H9 (cell line): ENCODE data around the gene ASB14. TPM values are rescaled to one million over a fixed set of nuclear protein-coding genes. Genes with fewer than 3 reads are reported as not detected.
"Not testable (repeated sequence)": the region's sequence is repeated elsewhere in the genome, so short reads cannot be mapped to it uniquely, and the experiment has no call there.

ENCODE experiments used
- DNase-seq: peaks from one replicate; pipeline ENCODE4 v3.0.0-alpha.2; 2017
- H2AFZ ChIP-seq: one replicate; pipeline ENCODE4 v1.6.1; 2013; ENCODE audit warnings: mild to moderate bottlenecking, low read length, control low read depth, moderate library complexity
- H2AK5ac ChIP-seq: 2 replicates; pipeline ENCODE4 v1.6.1; 2013; ENCODE audit warnings: low read length, control low read depth, mixed read lengths; ENCODE audit not compliant: insufficient read length
- H2BK120ac ChIP-seq: one replicate; pipeline ENCODE4 v1.6.1; 2013; ENCODE audit warnings: low read depth, mild to moderate bottlenecking, low read length, control low read depth, inconsistent platforms; ENCODE audit not compliant: poor library complexity, severe bottlenecking
- H2BK12ac ChIP-seq: 2 replicates; pipeline ENCODE4 v1.6.1; 2013; ENCODE audit warnings: low read length, control low read depth, mixed read lengths, low read depth; ENCODE audit not compliant: insufficient read length
- H2BK15ac ChIP-seq: 2 replicates; pipeline ENCODE4 v1.6.1; 2013; ENCODE audit warnings: low read depth, low read length, control low read depth
- H2BK20ac ChIP-seq: one replicate; pipeline ENCODE4 v1.6.1; 2013; ENCODE audit warnings: low read depth, mild to moderate bottlenecking, low read length, control low read depth, inconsistent platforms; ENCODE audit not compliant: poor library complexity, severe bottlenecking
- H2BK5ac ChIP-seq: 2 replicates; pipeline ENCODE4 v1.6.1; 2013; ENCODE audit warnings: low read length, control low read depth, mixed read lengths; ENCODE audit not compliant: insufficient read length
- H3K14ac ChIP-seq: 2 replicates; pipeline ENCODE4 v1.6.1; 2013; ENCODE audit warnings: low read length, control low read depth; ENCODE audit not compliant: insufficient read depth
- H3K18ac ChIP-seq: 2 replicates; pipeline ENCODE4 v1.6.1; 2013; ENCODE audit warnings: low read depth, mild to moderate bottlenecking, mixed read lengths, low read length, control low read depth; ENCODE audit not compliant: insufficient read length
- H3K23ac ChIP-seq: 2 replicates; pipeline ENCODE4 v1.6.1; 2013; ENCODE audit warnings: low read length, control low read depth, mixed read lengths, low read depth; ENCODE audit not compliant: insufficient read length
- H3K23me2 ChIP-seq: 2 replicates; pipeline ENCODE4 v1.6.1; 2013; ENCODE audit warnings: low read depth, mild to moderate bottlenecking, mixed read lengths, low read length, control low read depth; ENCODE audit not compliant: insufficient read length, poor library complexity, severe bottlenecking
- H3K27ac ChIP-seq: 2 replicates; pipeline ENCODE4 v1.5.1; 2013; ENCODE audit warnings: low read length, control low read depth, mixed read lengths, low read depth; ENCODE audit not compliant: insufficient read length
- H3K27me3 ChIP-seq: 2 replicates; pipeline ENCODE4 v1.6.1; 2013; ENCODE audit warnings: low read length, control low read depth, inconsistent platforms; ENCODE audit not compliant: insufficient read depth
- H3K4ac ChIP-seq: 2 replicates; pipeline ENCODE4 v1.6.1; 2013; ENCODE audit warnings: low read depth, mild to moderate bottlenecking, control low read depth, inconsistent platforms, low read length, moderate library complexity
- H3K4me1 ChIP-seq: 2 replicates; pipeline ENCODE4 v1.6.1; 2013; ENCODE audit warnings: low read length, control low read depth, inconsistent platforms; ENCODE audit not compliant: insufficient read depth
- H3K4me2 ChIP-seq: 2 replicates; pipeline ENCODE4 v1.6.1; 2013; ENCODE audit warnings: low read length, control low read depth, mixed read lengths; ENCODE audit not compliant: insufficient read length, insufficient read depth
- H3K56ac ChIP-seq: 2 replicates; pipeline ENCODE4 v1.6.1; 2013; ENCODE audit warnings: low read depth, mild to moderate bottlenecking, mixed read lengths, low read length, control low read depth; ENCODE audit not compliant: insufficient read length
- H3K79me1 ChIP-seq: 2 replicates; pipeline ENCODE4 v1.6.1; 2013; ENCODE audit warnings: low read depth, mild to moderate bottlenecking, moderate library complexity, low read length, control low read depth, inconsistent platforms; ENCODE audit not compliant: insufficient read depth, poor library complexity, severe bottlenecking
- H3K79me2 ChIP-seq: 2 replicates; pipeline ENCODE4 v1.6.1; 2013; ENCODE audit warnings: low read length, control low read depth, inconsistent platforms; ENCODE audit not compliant: insufficient read depth
- H3K9ac ChIP-seq: 2 replicates; pipeline ENCODE4 v1.6.1; 2013; ENCODE audit warnings: low read length, control low read depth, mixed read lengths; ENCODE audit not compliant: insufficient read length; ENCODE audit errors: extremely low read depth
- H3K9me3 ChIP-seq: one replicate; pipeline ENCODE4 v1.6.1; 2013; ENCODE audit warnings: low read depth, low read length, inconsistent platforms; ENCODE audit not compliant: control insufficient read depth
- H3T11ph ChIP-seq: one replicate; pipeline ENCODE4 v1.6.1; 2013; ENCODE audit warnings: mild to moderate bottlenecking, low read length, control low read depth, inconsistent platforms
- H4K20me1 ChIP-seq: one replicate; pipeline ENCODE4 v1.6.1; 2013; ENCODE audit not compliant: control insufficient read depth, insufficient read length, insufficient read depth
- H4K5ac ChIP-seq: 2 replicates; pipeline ENCODE4 v1.6.1; 2013; ENCODE audit warnings: low read depth, mild to moderate bottlenecking, mixed read lengths, low read length, control low read depth; ENCODE audit not compliant: insufficient read length
- H4K8ac ChIP-seq: replicated peaks from 2 replicates; pipeline ENCODE4 v1.6.1; 2013; ENCODE audit warnings: low read length, control low read depth, mixed read lengths, low read depth; ENCODE audit not compliant: insufficient read length
- H4K91ac ChIP-seq: 2 replicates; pipeline ENCODE4 v1.6.1; 2013; ENCODE audit warnings: low read depth, mild to moderate bottlenecking, moderate library complexity, mixed read lengths, low read length, control low read depth; ENCODE audit not compliant: insufficient read length
- H3K27ac Mint-ChIP-seq, 3 experiments: 2 replicates in 2 of 3; 3 replicates in 1 of 3; pipeline ENCODE4 v1.8.0; 2020 to 2021; ENCODE audit warnings: mixed read lengths in 3 of 3, mild to moderate bottlenecking in 1 of 3, moderate library complexity in 1 of 3
- H3K27me3 Mint-ChIP-seq: 2 replicates; pipeline ENCODE4 v1.8.0; 2021; ENCODE audit warnings: low read depth, mild to moderate bottlenecking, moderate library complexity, mixed read lengths
- H3K36me3 Mint-ChIP-seq, 3 experiments: 2 replicates in 2 of 3; 3 replicates in 1 of 3; pipeline ENCODE4 v1.8.0; 2020 to 2021; ENCODE audit warnings: low read depth in 3 of 3, mixed read lengths in 3 of 3; ENCODE audit not compliant: insufficient read depth in 1 of 3
- H3K4me1 Mint-ChIP-seq, 2 experiments: 2 replicates each; pipeline ENCODE4 v1.8.0; 2020; ENCODE audit warnings: mixed read lengths in 2 of 2
- H3K4me3 Mint-ChIP-seq, 2 experiments: 2 replicates in 1 of 2; 3 replicates in 1 of 2; pipeline ENCODE4 v1.8.0; 2020 to 2021; ENCODE audit warnings: mild to moderate bottlenecking in 2 of 2, mixed read lengths in 2 of 2, moderate library complexity in 1 of 2
- H3K9me3 Mint-ChIP-seq, 2 experiments: 2 replicates in 1 of 2; 3 replicates in 1 of 2; pipeline ENCODE4 v1.8.0; 2020; ENCODE audit warnings: mild to moderate bottlenecking in 2 of 2, mixed read lengths in 2 of 2, moderate library complexity in 1 of 2
- WGBS: extraction: QIAGEN DNeasy Blood & Tissue Kit; methylation state at CpG from one replicate; pipeline ENCODE4 v1.1.7; 2013; ENCODE audit warnings: missing lambda C conversion rate, low lambda C conversion rate, mixed read lengths; ENCODE audit not compliant: insufficient read length; ENCODE audit errors: extremely low coverage; 5-methylcytosine and 5-hydroxymethylcytosine counted together
- total RNA-seq: library from RNA; stranded (reverse); gene quantifications from 2 replicates; pipeline ENCODE4 v1.2.1, GENCODE V29; 2021
- TF ChIP-seq, protein P1 (sequence below): fragments of 200-600 bp; sonication (generic); conservative IDR thresholded peaks from 3 replicates; pipeline ENCODE4 v1.8.0; 2021; ENCODE audit warnings: antibody characterized with exemption, mild to moderate bottlenecking

The ASB14 gene
- total RNA-seq, 1 experiment from 2014 or later = not detected

DNA sequence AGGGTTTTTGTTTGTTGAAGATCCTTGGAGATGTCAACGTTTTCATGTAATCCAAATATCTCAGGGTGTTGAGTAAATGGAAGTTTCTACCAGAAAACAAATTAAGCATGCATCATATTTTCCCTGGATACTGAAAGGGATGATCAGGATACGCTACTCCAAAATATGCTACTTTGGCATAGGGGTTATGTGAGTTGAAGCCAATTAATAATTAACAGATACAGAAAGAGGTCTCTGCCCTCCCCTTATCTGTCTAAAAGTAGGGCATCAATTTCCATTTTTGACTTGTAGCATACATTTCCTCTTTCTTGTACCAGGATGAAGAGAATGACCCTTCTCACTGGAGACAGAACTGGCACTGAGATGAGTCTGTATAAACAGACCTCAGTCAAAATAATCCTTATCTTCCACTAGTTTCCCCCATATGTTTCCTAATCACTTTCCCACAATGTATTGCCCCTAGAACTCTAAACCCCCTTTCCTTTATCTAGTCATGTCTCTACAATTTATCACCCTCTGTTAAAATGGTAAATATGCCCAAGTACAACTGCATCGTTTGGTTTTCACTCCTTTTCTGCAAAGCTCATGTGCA is 17.4 kb upstream of the ASB14 start:
- Histone ChIP-seq H3K23me2 (no peaks in the 10 kb centered on the region), H3K18ac (no peak overlapping the region), H2BK12ac (no peak overlapping the region), H4K5ac (no peak overlapping the region), H2AFZ (no peak overlapping the region), H2BK5ac (no peak overlapping the region), H2BK20ac (no peak overlapping the region), H3K4ac (no peak overlapping the region), H3T11ph (no peak overlapping the region), H3K14ac (no peak overlapping the region), H3K79me2 (no peaks in the 10 kb centered on the region), H2BK120ac (no peak overlapping the region), H4K20me1 (no peaks in the 10 kb centered on the region), H3K9ac (no peak overlapping the region), H3K4me1 (no peaks in the 10 kb centered on the region), H4K91ac (no peak overlapping the region), H3K4me2 (no peak overlapping the region), H2AK5ac (no peak overlapping the region), H3K79me1 (no peaks in the 10 kb centered on the region), H3K27me3 (no peaks in the 10 kb centered on the region), H4K8ac (no peak overlapping the region), H3K9me3 (no peaks in the 10 kb centered on the region), H2BK15ac (no peak overlapping the region), H3K56ac (no peak overlapping the region), H3K27ac (no peak overlapping the region), H3K23ac (no peak overlapping the region)
- DNase-seq = no peak
- H3K27ac Mint-ChIP-seq = no peak overlapping the region
- no peaks in the 10 kb centered on the region for H3K9me3 Mint-ChIP-seq
- WGBS = no CpG with 5 or more reads among the region's 3 CpGs
- H3K36me3 Mint-ChIP-seq = no peaks in the 10 kb centered on the region
- H3K27me3 Mint-ChIP-seq = peaks cover 3% of the 10 kb centered on the region
- no peak overlapping the region for H3K4me3 Mint-ChIP-seq
- TF ChIP-seq, protein P1, sequence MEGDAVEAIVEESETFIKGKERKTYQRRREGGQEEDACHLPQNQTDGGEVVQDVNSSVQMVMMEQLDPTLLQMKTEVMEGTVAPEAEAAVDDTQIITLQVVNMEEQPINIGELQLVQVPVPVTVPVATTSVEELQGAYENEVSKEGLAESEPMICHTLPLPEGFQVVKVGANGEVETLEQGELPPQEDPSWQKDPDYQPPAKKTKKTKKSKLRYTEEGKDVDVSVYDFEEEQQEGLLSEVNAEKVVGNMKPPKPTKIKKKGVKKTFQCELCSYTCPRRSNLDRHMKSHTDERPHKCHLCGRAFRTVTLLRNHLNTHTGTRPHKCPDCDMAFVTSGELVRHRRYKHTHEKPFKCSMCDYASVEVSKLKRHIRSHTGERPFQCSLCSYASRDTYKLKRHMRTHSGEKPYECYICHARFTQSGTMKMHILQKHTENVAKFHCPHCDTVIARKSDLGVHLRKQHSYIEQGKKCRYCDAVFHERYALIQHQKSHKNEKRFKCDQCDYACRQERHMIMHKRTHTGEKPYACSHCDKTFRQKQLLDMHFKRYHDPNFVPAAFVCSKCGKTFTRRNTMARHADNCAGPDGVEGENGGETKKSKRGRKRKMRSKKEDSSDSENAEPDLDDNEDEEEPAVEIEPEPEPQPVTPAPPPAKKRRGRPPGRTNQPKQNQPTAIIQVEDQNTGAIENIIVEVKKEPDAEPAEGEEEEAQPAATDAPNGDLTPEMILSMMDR = no peak
- H3K4me1 Mint-ChIP-seq = no peaks in the 10 kb centered on the region

DNA sequence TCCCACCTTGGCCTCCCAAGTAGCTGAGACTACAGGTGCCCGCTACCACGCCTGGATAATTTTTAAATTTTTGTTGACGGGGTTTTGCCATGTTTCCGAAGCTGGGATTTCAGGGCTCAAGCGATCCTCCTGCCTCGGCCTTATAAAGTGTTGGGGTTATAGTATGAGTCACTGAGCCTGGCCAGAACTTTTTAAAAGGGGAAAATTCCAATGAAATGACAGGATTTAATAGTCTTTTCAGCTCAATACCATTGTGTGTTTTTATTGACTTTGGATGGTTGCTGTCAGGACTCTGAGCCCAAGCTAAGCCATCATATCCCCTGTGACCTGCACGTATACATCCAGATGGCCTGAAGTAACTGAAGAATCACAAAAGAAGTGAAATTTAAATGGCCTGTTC is 11.0 kb upstream of the ASB14 start:
- H2BK12ac ChIP-seq, H4K5ac ChIP-seq, H2BK20ac ChIP-seq, H2BK15ac ChIP-seq, H4K20me1 ChIP-seq, H3K79me1 ChIP-seq, H3K27ac ChIP-seq, H3K79me2 ChIP-seq, H2BK120ac ChIP-seq, H2AK5ac ChIP-seq, H4K8ac ChIP-seq, H3K27me3 Mint-ChIP-seq, H3K56ac ChIP-seq, H3K4me1 ChIP-seq, H3K9me3 Mint-ChIP-seq, H3K36me3 Mint-ChIP-seq, H2BK5ac ChIP-seq, H3K4me2 ChIP-seq, H3T11ph ChIP-seq, H4K91ac ChIP-seq, H3K4me3 Mint-ChIP-seq, H3K4ac ChIP-seq, H3K23me2 ChIP-seq, H3K9me3 ChIP-seq, H3K9ac ChIP-seq, H2AFZ ChIP-seq, H3K27me3 ChIP-seq, H3K18ac ChIP-seq, H3K4me1 Mint-ChIP-seq, H3K23ac ChIP-seq, H3K14ac ChIP-seq, H3K27ac Mint-ChIP-seq, DNase-seq: not testable (repeated sequence)
- WGBS = no CpG with 5 or more reads among the region's 7 CpGs
